ENCODE results near the gene ZRANB2. TPM values are rescaled to one million over a fixed set of nuclear protein-coding genes. Genes with fewer than 3 reads are reported as not detected.
A peak's percentile ranks its signal among the peaks of the same experiment; 100 is the strongest.

The ZRANB2 gene
- total and polyA plus RNA-seq, 9 of the 15 experiments (the other 6 are each of a cell fraction or from before 2014, with no cell fraction given), result 80.8 to 264 (median 157) TPM

GRCh38 chr1:71080739-71081696 lies at the start of gene ZRANB2 (continued):
- no peak for TF ChIP-seq E2F3 (CRISPR knock-in tag; IDR thresholded peaks at IDR 0.05)
- no peak for TF ChIP-seq FIP1L1 (IDR thresholded peaks at IDR 0.05; ENCODE audit: low read depth, low read length, poor library complexity, severe bottlenecking)
- no peak for TF ChIP-seq RFX1 (IDR thresholded peaks at IDR 0.05)
- no peak for TF ChIP-seq ZNF274 (IDR thresholded peaks at IDR 0.05; ENCODE audit: borderline replicate concordance, low read depth, low read length)
- TF ChIP-seq ZNF280B (CRISPR knock-in tag; IDR thresholded peaks at IDR 0.05), result no peak
- TF ChIP-seq COPS2 (conservative IDR thresholded peaks at IDR 0.05), result no peak
- no peak for TF ChIP-seq ZKSCAN3 (CRISPR knock-in tag; IDR thresholded peaks at IDR 0.05)
- peak; percentile 83; the same call in 1 of the 2 replicates for TF ChIP-seq MTA1 (IDR thresholded peaks at IDR 0.05; ENCODE audit: borderline replicate concordance)
- no peak; the same call in 1 of the 2 replicates for TF ChIP-seq JUN (IDR thresholded peaks at IDR 0.05; ENCODE audit: borderline replicate concordance, low read depth, low read length)
- TF ChIP-seq JUN (CRISPR knock-in tag; IDR thresholded peaks at IDR 0.05; ENCODE audit: borderline replicate concordance), result no peak
- TF ChIP-seq L3MBTL2 (IDR thresholded peaks at IDR 0.05), result peak; percentile 13; the same call in 1 of the 2 replicates
- TF ChIP-seq ATF1 (CRISPR knock-in tag; IDR thresholded peaks at IDR 0.05), result no peak
- TF ChIP-seq ATF1 (tag; IDR thresholded peaks at IDR 0.05), result peak; percentile 86
- TF ChIP-seq NEUROD1 (IDR thresholded peaks at IDR 0.05; ENCODE audit: borderline replicate concordance, low read depth, low read length, partially characterized antibody), result peak; percentile 78
- TF ChIP-seq, protein P1, sequence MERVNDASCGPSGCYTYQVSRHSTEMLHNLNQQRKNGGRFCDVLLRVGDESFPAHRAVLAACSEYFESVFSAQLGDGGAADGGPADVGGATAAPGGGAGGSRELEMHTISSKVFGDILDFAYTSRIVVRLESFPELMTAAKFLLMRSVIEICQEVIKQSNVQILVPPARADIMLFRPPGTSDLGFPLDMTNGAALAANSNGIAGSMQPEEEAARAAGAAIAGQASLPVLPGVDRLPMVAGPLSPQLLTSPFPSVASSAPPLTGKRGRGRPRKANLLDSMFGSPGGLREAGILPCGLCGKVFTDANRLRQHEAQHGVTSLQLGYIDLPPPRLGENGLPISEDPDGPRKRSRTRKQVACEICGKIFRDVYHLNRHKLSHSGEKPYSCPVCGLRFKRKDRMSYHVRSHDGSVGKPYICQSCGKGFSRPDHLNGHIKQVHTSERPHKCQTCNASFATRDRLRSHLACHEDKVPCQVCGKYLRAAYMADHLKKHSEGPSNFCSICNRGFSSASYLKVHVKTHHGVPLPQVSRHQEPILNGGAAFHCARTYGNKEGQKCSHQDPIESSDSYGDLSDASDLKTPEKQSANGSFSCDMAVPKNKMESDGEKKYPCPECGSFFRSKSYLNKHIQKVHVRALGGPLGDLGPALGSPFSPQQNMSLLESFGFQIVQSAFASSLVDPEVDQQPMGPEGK (CRISPR knock-in tag; IDR thresholded peaks at IDR 0.05; ENCODE audit: borderline replicate concordance), result 0 out of 2 replicates have a peak, but pooled peaks have one; percentile 45
- no peak for TF ChIP-seq SMARCE1 (IDR thresholded peaks at IDR 0.05)
- TF ChIP-seq ZC3H4 (CRISPR knock-in tag; IDR thresholded peaks at IDR 0.05; ENCODE audit: borderline replicate concordance), result no peak
- TF ChIP-seq, protein P2, sequence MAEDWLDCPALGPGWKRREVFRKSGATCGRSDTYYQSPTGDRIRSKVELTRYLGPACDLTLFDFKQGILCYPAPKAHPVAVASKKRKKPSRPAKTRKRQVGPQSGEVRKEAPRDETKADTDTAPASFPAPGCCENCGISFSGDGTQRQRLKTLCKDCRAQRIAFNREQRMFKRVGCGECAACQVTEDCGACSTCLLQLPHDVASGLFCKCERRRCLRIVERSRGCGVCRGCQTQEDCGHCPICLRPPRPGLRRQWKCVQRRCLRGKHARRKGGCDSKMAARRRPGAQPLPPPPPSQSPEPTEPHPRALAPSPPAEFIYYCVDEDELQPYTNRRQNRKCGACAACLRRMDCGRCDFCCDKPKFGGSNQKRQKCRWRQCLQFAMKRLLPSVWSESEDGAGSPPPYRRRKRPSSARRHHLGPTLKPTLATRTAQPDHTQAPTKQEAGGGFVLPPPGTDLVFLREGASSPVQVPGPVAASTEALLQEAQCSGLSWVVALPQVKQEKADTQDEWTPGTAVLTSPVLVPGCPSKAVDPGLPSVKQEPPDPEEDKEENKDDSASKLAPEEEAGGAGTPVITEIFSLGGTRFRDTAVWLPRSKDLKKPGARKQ (CRISPR knock-in tag; IDR thresholded peaks at IDR 0.05), result no peak
- TF ChIP-seq NCOA6 (IDR thresholded peaks at IDR 0.05), result no peak
- TF ChIP-seq WHSC1 (IDR thresholded peaks at IDR 0.05; ENCODE audit: low read length), result no peak
- 0 out of 2 replicates have a peak, but pooled peaks have one; percentile 23 for TF ChIP-seq ZNF830 (CRISPR knock-in tag; IDR thresholded peaks at IDR 0.05)
- no peak; a peak in 1 of 4 replicates for TF ChIP-seq SRF (CRISPR knock-in tag; IDR thresholded peaks at IDR 0.05)
- no peak for TF ChIP-seq LEF1 (IDR thresholded peaks at IDR 0.05)

Data from K562 (cell line).